NCI-H1436 (cell line): ENCODE data around the gene UNC13A.
"Not testable (repeated sequence)": the region's sequence is repeated elsewhere in the genome, so short reads cannot be mapped to it uniquely, and the experiment has no call there.

ENCODE experiments used
- DNase-seq: peaks from one replicate; lab custom pipeline; 2025; lab: John Stamatoyannopoulos, UW

UNC13A gene

DNA sequence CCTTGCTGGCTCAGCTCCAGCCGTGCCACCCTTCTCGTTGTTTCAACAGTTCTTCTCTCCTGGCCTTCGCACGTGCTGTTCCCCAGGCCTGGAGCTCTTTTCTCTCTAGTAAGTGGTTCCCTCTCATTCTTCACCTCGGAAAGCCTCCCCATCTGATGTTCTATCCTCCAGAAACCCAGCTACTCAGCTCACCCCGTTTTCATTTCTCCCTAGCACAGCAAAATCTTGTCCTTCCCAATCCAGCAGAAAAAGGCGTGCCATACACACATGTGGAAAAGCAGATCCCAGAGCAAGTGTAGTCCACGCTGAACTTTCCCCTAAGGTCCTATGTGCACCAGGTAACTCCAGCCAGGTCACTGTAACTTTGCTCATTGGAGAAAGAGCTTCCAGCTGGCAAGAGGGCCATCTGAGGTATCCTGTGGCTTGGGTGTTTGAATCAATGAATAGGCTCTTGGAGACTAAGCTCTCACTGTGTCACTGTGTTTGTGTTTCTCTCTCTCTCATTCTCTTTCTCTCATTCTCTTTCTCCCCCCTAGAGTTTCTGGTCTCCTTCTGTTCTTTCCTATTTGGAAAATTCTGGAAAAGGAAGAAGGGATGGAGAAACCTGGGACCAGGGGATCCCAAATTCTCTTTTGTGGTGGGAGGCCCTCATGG is 83.7 kb downstream of the UNC13A start:
- DNase-seq: no peak

DNA sequence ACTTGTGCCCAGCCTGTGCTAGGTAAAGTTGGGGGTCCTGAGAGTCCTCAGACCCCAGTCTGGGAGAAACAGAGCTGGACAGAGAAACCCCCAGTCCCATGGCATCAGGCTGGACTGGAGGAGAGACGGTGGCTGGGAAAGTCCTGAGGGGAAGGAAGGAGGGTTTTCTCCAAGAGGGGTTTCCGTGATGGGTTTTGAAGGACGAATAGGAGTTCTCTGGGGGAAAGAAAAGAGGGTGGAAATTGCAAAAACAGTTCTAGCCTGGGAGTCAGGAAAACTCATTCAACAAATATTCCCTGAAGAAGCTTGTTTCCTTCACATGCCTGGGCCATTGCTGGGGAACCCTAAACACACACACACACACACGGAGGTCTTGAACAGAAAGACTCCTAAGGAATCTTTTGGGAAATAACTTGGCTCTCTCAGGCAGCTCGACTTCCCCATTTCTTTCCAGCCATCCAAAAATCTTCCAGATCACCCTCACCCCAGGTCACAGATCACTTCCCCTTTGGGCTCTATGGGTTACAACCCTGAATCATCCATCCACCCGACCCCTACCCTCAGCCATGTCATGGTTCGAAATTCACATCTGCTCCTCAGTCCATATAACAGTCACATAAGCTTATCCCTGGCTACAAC is 85.2 kb downstream of the UNC13A start:
- no peak for DNase-seq

- no peak for DNase-seq
Observed at GRCh38 chr19:17602217-17602616, 85.9 kb downstream of the UNC13A start.

DNA sequence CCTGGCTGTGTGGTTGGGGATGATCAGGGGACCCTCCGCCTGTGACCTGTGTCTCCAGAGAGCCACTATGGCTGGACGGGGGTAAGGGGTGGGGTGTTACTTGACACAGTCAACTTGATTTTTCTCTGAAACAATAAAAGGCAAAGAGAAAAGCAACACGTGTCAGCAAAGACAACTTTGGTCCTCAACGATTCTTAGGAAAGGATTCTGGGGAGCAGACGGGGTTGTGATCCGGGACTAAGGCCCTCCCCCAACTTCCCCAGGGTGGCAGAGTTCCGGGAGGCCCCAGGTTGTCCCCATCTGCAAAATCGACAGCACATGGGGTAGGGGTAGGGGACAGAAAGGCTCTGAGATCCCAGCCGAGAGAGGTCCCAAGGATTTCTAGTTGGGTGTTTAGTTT is 86.5 kb downstream of the UNC13A start:
- DNase-seq: no peak

DNA sequence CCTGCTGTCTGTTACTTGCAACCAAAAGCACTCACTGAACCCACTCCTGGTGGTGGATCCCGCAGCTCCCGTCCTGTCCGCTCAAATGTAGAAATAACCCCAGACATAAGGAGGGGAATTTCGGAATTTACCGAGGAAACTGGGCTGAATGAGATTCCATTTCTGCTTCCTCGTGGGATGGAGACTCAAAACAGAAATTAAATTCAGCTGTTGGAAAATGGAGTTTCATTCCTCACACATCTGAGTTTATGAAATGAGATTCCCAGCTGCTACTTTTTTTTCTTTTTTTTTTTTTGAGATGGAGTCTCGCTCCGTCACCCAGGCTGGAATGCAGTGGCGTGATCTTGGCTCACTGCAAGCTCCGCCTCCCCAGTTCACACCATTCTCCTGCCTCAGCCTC is 88.4 kb downstream of the UNC13A start:
- DNase-seq: no peak

DNA sequence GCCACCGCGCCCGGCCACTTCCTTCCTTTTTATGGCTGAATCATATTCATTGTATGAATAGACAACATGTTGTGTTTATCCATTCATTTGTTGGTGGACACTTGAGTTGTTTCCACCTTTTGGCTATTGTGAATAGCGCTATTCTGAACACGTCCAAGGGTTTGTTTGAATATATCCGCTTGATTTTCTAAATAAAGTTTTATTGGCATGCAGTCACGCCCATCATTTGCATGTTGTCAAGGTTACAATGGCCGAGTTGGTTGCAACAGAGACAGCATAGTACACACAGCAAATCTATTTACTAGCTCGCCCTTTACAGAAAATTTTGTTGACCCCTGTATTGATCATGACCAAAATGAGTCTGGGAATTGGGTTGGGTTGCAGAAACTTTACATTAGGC is 89.2 kb downstream of the UNC13A start:
- DNase-seq: no peak

DNA sequence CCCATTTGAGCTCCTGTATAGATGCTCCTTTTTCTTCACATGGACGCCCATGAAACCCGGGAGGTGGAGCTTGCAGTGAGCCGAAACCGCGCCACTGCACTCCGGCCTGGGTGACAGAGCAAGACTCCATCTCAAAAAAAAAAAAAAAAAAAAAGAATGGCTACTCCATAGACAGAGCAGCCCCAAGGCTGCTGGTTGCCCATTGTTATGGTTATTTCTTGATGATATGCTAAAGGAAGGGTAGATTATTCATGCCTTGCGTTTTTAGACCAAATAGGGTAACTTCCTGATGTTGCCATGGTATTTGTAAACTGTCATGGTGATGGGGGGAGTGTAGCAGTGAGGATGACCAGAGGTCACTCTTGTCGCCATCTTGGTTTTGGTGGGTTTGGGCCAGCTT is 90.1 kb downstream of the UNC13A start:
- not testable (repeated sequence) for DNase-seq

- DNase-seq: not testable (repeated sequence)
Observed at GRCh38 chr19:17594296-17594695, 93.9 kb downstream of the UNC13A start.

DNA sequence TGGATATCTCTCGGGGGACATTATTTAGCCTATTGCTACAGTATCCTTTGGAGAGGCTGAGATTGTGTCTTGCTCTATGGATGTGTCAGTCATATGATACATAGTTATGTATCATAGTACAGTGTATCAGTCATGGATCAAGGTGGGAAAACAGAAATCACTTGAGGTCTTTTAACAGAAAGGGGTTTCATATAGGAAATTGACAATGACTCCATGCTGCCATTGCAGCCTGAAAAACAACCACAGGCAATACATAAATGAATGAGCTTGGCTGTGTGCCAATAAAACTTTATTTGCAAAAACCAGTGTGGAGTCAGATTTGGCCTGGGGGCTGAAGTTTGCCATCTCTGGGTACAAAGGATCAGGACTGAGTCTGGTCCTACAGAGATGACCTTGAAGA is 97.3 kb downstream of the UNC13A start:
- no peak for DNase-seq

DNA sequence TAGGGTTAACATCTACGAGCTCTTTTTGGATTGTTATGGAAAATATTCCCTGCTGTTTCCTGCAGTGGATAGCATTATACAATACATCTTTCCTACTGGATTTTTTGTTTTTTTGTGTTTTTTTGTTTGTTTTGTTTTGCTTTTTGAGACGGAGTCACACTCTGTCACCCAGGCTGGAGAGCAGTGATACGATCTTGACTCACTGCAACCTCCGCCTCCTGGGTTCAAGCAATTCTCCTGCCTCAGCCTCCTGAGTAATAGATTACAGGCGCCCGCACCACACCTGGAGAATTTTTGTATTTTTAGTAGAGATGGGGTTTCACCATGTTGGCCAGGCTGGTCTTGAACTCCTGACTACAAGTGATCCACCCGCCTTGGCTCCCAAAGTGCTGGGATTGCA is 102.8 kb downstream of the UNC13A start:
- DNase-seq: not testable (repeated sequence)

GRCh38 chr19:17584132-17584531 is 104.0 kb downstream of the UNC13A start:
- DNase-seq: no peak

- DNase-seq: no peak
Observed at GRCh38 chr19:17582613-17583012, 105.5 kb downstream of the UNC13A start.

GRCh38 chr19:17581211-17581874 is 106.8 kb downstream of the UNC13A start:
- no peak for DNase-seq

GRCh38 chr19:17580470-17581144 is 107.5 kb downstream of the UNC13A start:
- DNase-seq: no peak

DNA sequence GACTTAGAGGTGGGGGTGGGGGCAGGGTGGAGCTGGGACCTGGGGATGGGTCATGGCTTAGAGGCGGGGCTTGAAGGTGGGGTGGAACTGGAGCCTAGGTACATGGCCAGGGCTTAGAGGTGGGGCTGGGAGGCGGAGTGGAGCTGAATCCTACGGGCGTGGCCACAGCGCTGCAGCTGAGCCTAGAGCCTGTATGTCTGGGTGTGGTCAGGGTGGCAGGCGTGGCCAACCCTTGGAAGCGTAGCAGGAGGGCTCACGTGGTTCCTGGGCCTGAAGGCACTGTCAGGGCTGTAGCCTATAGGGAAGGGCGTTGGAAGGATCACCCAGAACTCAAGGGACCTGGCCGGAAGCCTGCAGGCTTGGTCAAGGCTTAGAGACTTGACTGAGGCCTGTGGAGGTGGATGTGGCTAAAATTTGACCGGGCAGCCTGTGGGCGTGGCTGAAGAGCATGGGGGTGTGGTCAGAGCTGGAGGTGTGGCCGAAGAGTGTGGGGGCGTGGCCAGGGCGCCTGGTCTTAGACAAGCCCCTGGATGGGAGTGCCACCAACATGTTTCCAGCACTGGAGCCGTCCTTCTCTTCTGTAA is 108.4 kb downstream of the UNC13A start:
- peak; percentile 19 for DNase-seq

DNA sequence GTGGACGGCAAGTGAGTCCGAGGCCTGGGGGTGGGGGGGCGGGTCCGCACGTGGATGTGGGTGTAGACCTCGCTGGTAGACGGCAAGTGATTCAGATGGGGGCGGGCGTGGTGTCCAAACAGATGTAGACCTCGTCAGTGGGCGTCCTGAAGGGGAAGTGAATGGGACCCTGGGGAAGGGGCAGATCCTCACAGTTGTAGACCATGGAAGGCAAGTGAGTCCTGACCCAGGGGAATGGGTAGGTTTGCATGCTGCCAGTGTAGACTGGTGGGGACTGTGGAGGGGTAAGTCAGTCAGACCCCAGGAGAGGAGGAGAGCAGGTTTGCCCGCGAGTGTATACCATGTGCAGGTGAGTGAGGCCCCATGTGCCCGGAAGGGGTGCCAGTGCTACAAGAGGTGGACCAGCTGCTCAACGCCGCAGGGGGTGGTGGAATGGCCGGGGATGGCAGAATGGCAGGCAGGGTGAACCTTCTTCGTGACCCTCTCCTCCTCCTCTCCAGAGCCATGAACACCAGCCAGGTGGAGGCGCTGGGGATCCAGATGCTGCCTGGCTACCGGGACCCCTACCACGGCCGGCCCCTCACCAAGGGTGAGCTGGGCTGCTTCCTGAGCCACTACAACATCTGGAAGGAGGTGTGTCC is 110.6 kb downstream of the UNC13A start:
- DNase-seq: no peak

GRCh38 chr19:17576758-17577456 is 111.2 kb downstream of the UNC13A start:
- DNase-seq: peak; percentile 28

- DNase-seq: no peak
Observed at GRCh38 chr19:17575871-17576757, 112.0 kb downstream of the UNC13A start.

- no peak for DNase-seq
Observed at GRCh38 chr19:17572638-17573037, 115.5 kb downstream of the UNC13A start.

- DNase-seq: peak; percentile 52
Observed at GRCh38 chr19:17570791-17571190, 117.4 kb downstream of the UNC13A start.
